Measurements from ENCODE around the gene CTNNB1. TPM values are rescaled to one million over a fixed set of nuclear protein-coding genes. Genes with fewer than 3 reads are reported as not detected.

The CTNNB1 gene
- total RNA-seq, 2 donors from 2014 or later: 420 to 534 TPM

DNA sequence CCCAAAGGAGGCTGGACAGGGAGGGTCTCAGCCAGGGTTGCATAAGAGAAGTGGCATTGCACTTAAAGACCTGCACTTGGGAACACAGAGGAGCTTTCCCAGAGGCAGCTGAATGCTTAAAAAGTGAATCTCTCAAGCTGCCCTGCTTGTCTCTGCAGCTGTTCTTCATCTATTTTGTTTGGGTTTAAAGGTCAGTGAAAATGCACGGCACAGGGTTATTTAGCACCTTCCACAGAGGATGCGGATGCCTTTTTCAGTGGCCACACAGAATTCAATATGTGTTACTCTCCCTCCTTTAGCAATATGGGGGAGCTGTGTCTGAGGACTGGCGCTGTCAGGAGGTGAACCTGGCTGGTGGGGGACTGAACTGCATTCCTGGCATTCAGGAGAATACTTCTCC lies 22.7 kb upstream of the CTNNB1 start:
- H3K4me1 ChIP-seq (ENCODE audit: control insufficient read depth, insufficient read depth, low read length): peaks cover 3% of the 10 kb centered on the region
- H3K9me3 ChIP-seq (ENCODE audit: control insufficient read depth, low read length): no peaks in the 10 kb centered on the region
- TF ChIP-seq, protein P1, sequence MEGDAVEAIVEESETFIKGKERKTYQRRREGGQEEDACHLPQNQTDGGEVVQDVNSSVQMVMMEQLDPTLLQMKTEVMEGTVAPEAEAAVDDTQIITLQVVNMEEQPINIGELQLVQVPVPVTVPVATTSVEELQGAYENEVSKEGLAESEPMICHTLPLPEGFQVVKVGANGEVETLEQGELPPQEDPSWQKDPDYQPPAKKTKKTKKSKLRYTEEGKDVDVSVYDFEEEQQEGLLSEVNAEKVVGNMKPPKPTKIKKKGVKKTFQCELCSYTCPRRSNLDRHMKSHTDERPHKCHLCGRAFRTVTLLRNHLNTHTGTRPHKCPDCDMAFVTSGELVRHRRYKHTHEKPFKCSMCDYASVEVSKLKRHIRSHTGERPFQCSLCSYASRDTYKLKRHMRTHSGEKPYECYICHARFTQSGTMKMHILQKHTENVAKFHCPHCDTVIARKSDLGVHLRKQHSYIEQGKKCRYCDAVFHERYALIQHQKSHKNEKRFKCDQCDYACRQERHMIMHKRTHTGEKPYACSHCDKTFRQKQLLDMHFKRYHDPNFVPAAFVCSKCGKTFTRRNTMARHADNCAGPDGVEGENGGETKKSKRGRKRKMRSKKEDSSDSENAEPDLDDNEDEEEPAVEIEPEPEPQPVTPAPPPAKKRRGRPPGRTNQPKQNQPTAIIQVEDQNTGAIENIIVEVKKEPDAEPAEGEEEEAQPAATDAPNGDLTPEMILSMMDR (conservative IDR thresholded peaks at IDR 0.05): no peak
- Mint-ChIP-seq H3K4me1 (peaks cover 11% of the 10 kb centered on the region), H3K27me3 (ENCODE audit: insufficient read depth) (peaks cover 2% of the 10 kb centered on the region), H3K4me3 (no peak overlapping the region), H3K36me3 (ENCODE audit: low read depth) (no peaks in the 10 kb centered on the region), H3K27ac (no peak overlapping the region), H3K9me3 (no peaks in the 10 kb centered on the region)
- H3K4me3 ChIP-seq (ENCODE audit: low read length): no peak overlapping the region
- 80 to 92% methylated on average over 1 to 3 of the region's 3 CpGs for WGBS, 2 experiments (ENCODE audit: insufficient coverage in 1 of 2, insufficient read length in 1 of 2)
- H3K9ac ChIP-seq (ENCODE audit: extremely low read depth, low read length, poor library complexity, severe bottlenecking): no peak overlapping the region
- DNase-seq: no peak
- H3K36me3 ChIP-seq (ENCODE audit: control insufficient read depth, insufficient read depth, low read length): no peaks in the 10 kb centered on the region
- H3K27me3 ChIP-seq (ENCODE audit: control insufficient read depth, insufficient read depth, low read length, poor library complexity, severe bottlenecking): no peaks in the 10 kb centered on the region
- no peak overlapping the region for H3K27ac ChIP-seq (ENCODE audit: low read depth, low read length)

DNA sequence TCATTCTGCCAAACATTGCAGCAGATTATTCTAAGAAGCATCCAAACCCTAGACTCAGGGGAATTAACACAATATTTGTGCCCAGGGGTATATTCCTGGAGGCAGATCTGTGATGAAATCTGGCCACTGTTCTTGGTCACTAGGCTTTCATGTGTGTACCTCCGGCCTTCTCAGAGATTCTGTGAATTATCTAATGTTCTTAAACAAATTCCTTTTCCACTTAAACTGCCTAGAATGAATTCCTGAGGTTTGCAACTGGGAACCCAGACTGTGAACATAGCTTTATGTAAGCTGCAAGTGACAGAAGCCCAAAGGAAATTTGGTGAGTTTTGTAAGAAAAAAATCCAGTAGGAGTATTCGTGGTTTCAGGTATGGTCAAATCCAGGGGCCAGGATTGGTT lies 20.7 kb upstream of the CTNNB1 start:
- 90 to 95% methylated on average over 2 of the region's 2 CpGs for WGBS, 2 experiments (ENCODE audit: insufficient coverage in 1 of 2, insufficient read length in 1 of 2)
- TF ChIP-seq, protein P1 (conservative IDR thresholded peaks at IDR 0.05): no peak
- Mint-ChIP-seq H3K9me3 (no peaks in the 10 kb centered on the region), H3K36me3 (ENCODE audit: low read depth) (no peaks in the 10 kb centered on the region), H3K4me1 (peaks cover 11% of the 10 kb centered on the region), H3K27me3 (ENCODE audit: insufficient read depth) (peaks cover 2% of the 10 kb centered on the region), H3K27ac (no peak overlapping the region), H3K4me3 (no peak overlapping the region)
- H3K4me3 ChIP-seq (ENCODE audit: low read length): no peak overlapping the region
- no peaks in the 10 kb centered on the region for H3K9me3 ChIP-seq (ENCODE audit: control insufficient read depth, low read length)
- no peak for DNase-seq
- H3K27ac ChIP-seq (ENCODE audit: low read depth, low read length): no peak overlapping the region
- no peak overlapping the region for H3K9ac ChIP-seq (ENCODE audit: extremely low read depth, low read length, poor library complexity, severe bottlenecking)
- no peaks in the 10 kb centered on the region for H3K27me3 ChIP-seq (ENCODE audit: control insufficient read depth, insufficient read depth, low read length, poor library complexity, severe bottlenecking)
- no peaks in the 10 kb centered on the region for H3K36me3 ChIP-seq (ENCODE audit: control insufficient read depth, insufficient read depth, low read length)
- peaks cover 3% of the 10 kb centered on the region for H3K4me1 ChIP-seq (ENCODE audit: control insufficient read depth, insufficient read depth, low read length)

DNA sequence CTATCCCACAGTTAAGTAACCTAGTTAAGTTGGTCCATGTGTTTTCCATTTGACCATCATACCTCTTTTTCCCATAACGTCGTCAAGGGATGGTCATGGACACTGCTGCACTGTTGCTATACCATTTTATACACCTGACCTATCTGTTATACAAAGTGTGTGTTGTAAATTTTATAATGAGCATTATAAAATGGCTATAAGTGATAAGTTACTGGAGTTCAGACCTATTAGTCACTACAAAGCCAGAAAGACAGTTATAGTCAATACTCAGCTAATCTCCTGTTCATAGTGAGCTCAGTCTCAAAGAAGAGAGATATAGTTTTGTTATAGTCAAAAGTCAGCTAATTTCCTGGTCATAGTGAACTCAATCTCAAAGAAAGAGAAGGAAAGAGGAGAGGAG lies 18.9 kb upstream of the CTNNB1 start:
- Mint-ChIP-seq H3K9me3 (no peaks in the 10 kb centered on the region), H3K27me3 (ENCODE audit: insufficient read depth) (peaks cover 2% of the 10 kb centered on the region), H3K4me1 (peaks cover 9% of the 10 kb centered on the region), H3K4me3 (no peak overlapping the region), H3K27ac (no peak overlapping the region), H3K36me3 (ENCODE audit: low read depth) (no peaks in the 10 kb centered on the region)
- no peaks in the 10 kb centered on the region for H3K27me3 ChIP-seq (ENCODE audit: control insufficient read depth, insufficient read depth, low read length, poor library complexity, severe bottlenecking)
- H3K4me3 ChIP-seq (ENCODE audit: low read length): no peak overlapping the region
- H3K27ac ChIP-seq (ENCODE audit: low read depth, low read length): no peak overlapping the region
- no peaks in the 10 kb centered on the region for H3K4me1 ChIP-seq (ENCODE audit: control insufficient read depth, insufficient read depth, low read length)
- TF ChIP-seq, protein P1 (conservative IDR thresholded peaks at IDR 0.05): no peak
- 80 to 100% methylated on average over 2 of the region's 2 CpGs for WGBS, 2 experiments (ENCODE audit: insufficient coverage in 1 of 2, insufficient read length in 1 of 2)
- no peak overlapping the region for H3K9ac ChIP-seq (ENCODE audit: extremely low read depth, low read length, poor library complexity, severe bottlenecking)
- H3K36me3 ChIP-seq (ENCODE audit: control insufficient read depth, insufficient read depth, low read length): no peaks in the 10 kb centered on the region
- DNase-seq: no peak
- H3K9me3 ChIP-seq (ENCODE audit: control insufficient read depth, low read length): no peaks in the 10 kb centered on the region

Measured in endodermal cell (in vitro differentiated cells).